HL-60 (cell line): ENCODE data around the gene DPYD.

Experiments
- DNase-seq, 2 experiments: peaks; one replicate each; pipeline ENCODE4 v3.0.0-alpha.2; 2010 to 2020; ENCODE audit warnings: low read depth in 1 of 2, low spot score in 1 of 2
- H3K27ac ChIP-seq: fragments of 250-450 bp; sonication (Bioruptor Pico); replicated peaks from 2 replicates; pipeline ENCODE4 v1.5.1; 2020; ENCODE audit warnings: mild to moderate bottlenecking, moderate library complexity
- H3K27me3 ChIP-seq: fragments of 250-450 bp; sonication (Bioruptor Pico); 2 replicates; pipeline ENCODE4 v1.5.1; 2021; ENCODE audit warnings: mild to moderate bottlenecking, moderate library complexity; ENCODE audit not compliant: insufficient read depth, poor library complexity, severe bottlenecking
- H3K4me3 ChIP-seq: replicated peaks from 2 replicates; pipeline ENCODE4 v1.5.1; 2011; ENCODE audit warnings: mild to moderate bottlenecking, control low read depth, low read length; ENCODE audit not compliant: insufficient read depth
- GABPA ChIP-seq: IDR thresholded peaks from 2 replicates; pipeline ENCODE4 v1.6.1; 2012; ENCODE audit warnings: low read depth
- POLR2AphosphoS5 ChIP-seq: IDR thresholded peaks from 2 replicates; pipeline ENCODE4 v1.6.1; 2012; ENCODE audit warnings: low read depth
- REST ChIP-seq: IDR thresholded peaks from 2 replicates; pipeline ENCODE4 v1.6.1; 2012; ENCODE audit warnings: low read depth; ENCODE audit not compliant: insufficient replicate concordance
- SPI1 ChIP-seq: IDR thresholded peaks from 2 replicates; pipeline ENCODE4 v1.6.1; 2012; ENCODE audit warnings: low read depth, mild to moderate bottlenecking, borderline replicate concordance
- TF ChIP-seq, protein P1 (sequence below): IDR thresholded peaks from one replicate; pipeline ENCODE4 v1.5.1; 2011; ENCODE audit warnings: low read length, control low read depth, inconsistent platforms; ENCODE audit not compliant: insufficient read depth

Gene DPYD

DNA sequence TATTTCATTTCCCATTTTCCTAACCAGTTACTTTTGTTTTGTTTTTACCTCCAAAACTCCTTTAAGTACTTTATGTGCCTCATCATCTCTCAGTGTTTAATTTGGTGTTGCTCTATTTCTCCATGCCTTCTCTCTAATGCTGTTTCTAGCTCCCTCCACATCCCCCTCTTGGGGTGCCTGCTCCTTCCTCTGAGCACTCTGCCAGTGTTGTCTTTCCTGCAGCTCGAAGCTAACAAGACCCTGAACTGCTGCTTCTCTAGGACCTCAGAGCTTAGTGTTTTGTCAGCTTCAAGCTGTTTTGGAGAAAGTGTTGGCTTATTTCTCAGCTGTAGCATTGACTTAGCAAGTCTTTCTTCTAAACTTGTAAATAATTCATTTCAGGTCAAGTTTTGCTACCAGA lies 290.6 kb downstream of the DPYD start:
- Histone ChIP-seq H3K4me3 (no peak overlapping the region), H3K27ac (no peak overlapping the region), H3K27me3 (no peaks in the 10 kb centered on the region)
- no peak for TF ChIP-seq GABPA
- TF ChIP-seq REST: no peak
- TF ChIP-seq POLR2AphosphoS5: no peak
- no peak for TF ChIP-seq SPI1
- TF ChIP-seq, protein P1, sequence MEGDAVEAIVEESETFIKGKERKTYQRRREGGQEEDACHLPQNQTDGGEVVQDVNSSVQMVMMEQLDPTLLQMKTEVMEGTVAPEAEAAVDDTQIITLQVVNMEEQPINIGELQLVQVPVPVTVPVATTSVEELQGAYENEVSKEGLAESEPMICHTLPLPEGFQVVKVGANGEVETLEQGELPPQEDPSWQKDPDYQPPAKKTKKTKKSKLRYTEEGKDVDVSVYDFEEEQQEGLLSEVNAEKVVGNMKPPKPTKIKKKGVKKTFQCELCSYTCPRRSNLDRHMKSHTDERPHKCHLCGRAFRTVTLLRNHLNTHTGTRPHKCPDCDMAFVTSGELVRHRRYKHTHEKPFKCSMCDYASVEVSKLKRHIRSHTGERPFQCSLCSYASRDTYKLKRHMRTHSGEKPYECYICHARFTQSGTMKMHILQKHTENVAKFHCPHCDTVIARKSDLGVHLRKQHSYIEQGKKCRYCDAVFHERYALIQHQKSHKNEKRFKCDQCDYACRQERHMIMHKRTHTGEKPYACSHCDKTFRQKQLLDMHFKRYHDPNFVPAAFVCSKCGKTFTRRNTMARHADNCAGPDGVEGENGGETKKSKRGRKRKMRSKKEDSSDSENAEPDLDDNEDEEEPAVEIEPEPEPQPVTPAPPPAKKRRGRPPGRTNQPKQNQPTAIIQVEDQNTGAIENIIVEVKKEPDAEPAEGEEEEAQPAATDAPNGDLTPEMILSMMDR: no peak
- no peak for DNase-seq

DNA sequence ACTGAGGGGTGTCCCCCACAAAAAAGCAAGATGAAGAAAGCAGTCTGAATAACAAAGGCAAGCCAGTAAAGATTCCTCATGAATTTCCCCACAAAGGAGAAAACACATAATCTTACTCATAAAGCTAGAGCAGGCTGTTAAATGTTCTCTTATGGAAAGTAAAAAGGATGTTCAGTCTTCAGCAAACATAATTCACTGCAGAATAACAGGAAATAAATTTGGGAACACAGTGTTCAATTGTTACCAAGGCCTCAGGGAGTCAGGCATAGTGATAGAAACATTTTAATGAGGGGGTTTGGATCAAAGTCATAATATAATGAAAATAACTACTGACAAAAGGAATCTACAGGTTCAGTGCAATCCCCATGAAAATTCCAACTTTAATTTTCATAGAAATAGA lies 297.6 kb downstream of the DPYD start:
- no peak for DNase-seq
- Histone ChIP-seq H3K27me3 (no peaks in the 10 kb centered on the region), H3K27ac (no peak overlapping the region), H3K4me3 (no peak overlapping the region)
- TF ChIP-seq SPI1 (no peak), POLR2AphosphoS5 (no peak), GABPA (no peak), REST (no peak)
- TF ChIP-seq, protein P1: no peak

- H3K27ac ChIP-seq: no peak overlapping the region
- TF ChIP-seq GABPA: no peak
- H3K4me3 ChIP-seq: no peak overlapping the region
- H3K27me3 ChIP-seq: no peaks in the 10 kb centered on the region
- no peak for DNase-seq
These were observed 298.9 kb downstream of the DPYD start for GRCh38 chr1:97621955-97622354.

DNA sequence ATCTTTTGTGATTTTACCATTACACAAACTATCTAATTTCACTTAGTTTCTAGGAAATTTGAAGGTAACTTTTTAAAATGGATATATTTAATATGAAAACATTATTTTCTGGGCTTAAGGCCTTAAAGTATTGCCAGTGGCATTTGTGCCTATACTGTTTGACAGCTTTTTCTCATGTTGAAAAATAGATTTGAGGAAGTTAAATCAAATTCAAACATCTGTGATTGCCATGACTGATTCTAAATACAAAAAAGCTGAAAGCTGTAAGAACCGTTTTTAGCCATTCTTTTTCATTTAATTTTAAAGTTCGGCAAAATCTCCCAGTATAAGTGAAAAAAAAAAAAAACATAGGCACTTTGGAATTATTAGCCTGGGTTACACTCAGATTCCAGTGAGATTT lies 301.1 kb downstream of the DPYD start:
- no peak overlapping the region for H3K27ac ChIP-seq
- no peak overlapping the region for H3K4me3 ChIP-seq
- no peak for TF ChIP-seq POLR2AphosphoS5
- TF ChIP-seq, protein P1: no peak
- TF ChIP-seq REST: no peak
- no peak for TF ChIP-seq GABPA
- DNase-seq: no peak
- no peaks in the 10 kb centered on the region for H3K27me3 ChIP-seq
